MM.1S (cell line): ENCODE data around the gene TBC1D25.

ENCODE experiments used
- EZH2phosphoT487 ChIP-seq: fragments of 300-600 bp; sonication (generic); IDR thresholded peaks from 2 replicates; pipeline ENCODE4 v1.6.1; 2018; ENCODE audit warnings: antibody characterized with exemption, low read length
- TF ChIP-seq, protein P1 (sequence below): fragments of 300-600 bp; sonication (generic); IDR thresholded peaks from 2 replicates; pipeline ENCODE4 v1.5.1; 2016; ENCODE audit warnings: antibody characterized with exemption, low read length, mixed read lengths

DNA sequence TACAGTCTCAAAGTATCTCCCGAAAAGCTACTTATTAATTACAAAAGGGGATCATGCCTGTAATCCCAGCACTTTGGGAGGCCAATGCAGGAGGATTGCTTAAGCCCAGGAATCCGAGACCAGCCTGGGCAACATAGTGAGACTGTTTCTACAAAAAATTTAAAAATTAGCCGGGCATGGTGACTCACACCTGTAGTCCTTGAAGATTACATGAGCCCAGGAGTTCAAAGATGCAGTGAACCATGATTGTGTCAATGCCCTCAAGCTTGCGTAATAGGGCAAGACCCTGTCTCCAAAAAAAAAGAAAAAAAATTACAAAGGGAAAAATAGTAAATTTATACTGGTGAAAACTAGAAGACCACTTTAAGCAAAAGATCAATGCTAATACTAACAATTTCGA lies 34.0 kb upstream of the TBC1D25 start:
- TF ChIP-seq, protein P1, sequence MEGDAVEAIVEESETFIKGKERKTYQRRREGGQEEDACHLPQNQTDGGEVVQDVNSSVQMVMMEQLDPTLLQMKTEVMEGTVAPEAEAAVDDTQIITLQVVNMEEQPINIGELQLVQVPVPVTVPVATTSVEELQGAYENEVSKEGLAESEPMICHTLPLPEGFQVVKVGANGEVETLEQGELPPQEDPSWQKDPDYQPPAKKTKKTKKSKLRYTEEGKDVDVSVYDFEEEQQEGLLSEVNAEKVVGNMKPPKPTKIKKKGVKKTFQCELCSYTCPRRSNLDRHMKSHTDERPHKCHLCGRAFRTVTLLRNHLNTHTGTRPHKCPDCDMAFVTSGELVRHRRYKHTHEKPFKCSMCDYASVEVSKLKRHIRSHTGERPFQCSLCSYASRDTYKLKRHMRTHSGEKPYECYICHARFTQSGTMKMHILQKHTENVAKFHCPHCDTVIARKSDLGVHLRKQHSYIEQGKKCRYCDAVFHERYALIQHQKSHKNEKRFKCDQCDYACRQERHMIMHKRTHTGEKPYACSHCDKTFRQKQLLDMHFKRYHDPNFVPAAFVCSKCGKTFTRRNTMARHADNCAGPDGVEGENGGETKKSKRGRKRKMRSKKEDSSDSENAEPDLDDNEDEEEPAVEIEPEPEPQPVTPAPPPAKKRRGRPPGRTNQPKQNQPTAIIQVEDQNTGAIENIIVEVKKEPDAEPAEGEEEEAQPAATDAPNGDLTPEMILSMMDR = no peak
- TF ChIP-seq EZH2phosphoT487 = no peak
